Cerebellar nuclear complex (tissue), 1 donor: ENCODE data around the gene METAP2.
"Not testable (repeated sequence)": the region's sequence is repeated elsewhere in the genome, so short reads cannot be mapped to it uniquely, and the experiment has no call there.

Experiments
- DNase-seq, 2 experiments: peaks; one replicate each; lab custom pipeline; 2025; lab: John Stamatoyannopoulos, UW

METAP2 gene

GRCh38 chr12:95473884-95474659 lies at the start of gene METAP2:
METAP2 (plus strand) TSS chr12:95474152; CDS start chr12:95474180, 28 bp downstream.
- peak; percentile 59 to 88 for DNase-seq

- no peak for DNase-seq
These were observed 49.5 kb upstream of the METAP2 start for GRCh38 chr12:95424271-95424994.

GRCh38 chr12:95429172-95429510 lies 44.8 kb upstream of the METAP2 start:
- DNase-seq: no peak

GRCh38 chr12:95431120-95431519 lies 42.8 kb upstream of the METAP2 start:
- no peak for DNase-seq

DNA sequence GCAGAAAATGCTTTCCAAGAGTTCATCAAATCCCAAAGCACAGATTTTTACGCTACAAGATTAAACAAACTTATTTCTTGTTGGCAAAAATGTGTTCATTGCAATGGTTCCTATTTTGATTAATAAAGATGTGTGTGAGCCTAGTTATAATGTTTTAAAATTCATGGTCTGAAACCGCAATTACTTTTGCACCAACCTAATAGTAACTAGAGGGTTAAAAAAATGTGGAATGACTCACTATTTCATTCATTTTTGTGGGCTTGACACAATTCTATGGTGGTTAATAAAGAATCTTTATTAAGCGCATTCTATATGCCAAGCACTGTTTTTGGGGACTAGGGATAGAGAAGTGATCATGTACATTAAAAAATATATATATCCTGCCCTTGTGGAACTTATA lies 38.6 kb upstream of the METAP2 start:
- no peak for DNase-seq

DNA sequence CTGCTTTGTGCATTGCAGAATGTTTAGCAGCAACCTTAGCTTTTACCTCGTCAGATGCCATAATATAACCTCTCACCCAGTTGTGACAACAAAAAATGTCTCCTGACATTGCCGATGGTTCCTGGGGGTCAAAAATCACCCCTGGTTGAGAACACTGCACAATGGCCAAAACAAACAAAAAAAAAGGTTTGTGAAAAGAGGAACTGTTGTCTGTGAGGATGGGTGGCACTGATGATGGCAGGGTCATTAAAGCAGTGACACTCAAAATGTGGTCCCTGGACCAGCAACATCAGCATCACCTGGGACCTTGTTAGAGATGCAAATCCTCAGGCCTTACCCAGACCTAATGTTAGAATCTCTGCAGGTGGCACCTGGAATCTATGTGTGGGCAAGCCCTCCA lies 36.4 kb upstream of the METAP2 start:
- DNase-seq: no peak

DNA sequence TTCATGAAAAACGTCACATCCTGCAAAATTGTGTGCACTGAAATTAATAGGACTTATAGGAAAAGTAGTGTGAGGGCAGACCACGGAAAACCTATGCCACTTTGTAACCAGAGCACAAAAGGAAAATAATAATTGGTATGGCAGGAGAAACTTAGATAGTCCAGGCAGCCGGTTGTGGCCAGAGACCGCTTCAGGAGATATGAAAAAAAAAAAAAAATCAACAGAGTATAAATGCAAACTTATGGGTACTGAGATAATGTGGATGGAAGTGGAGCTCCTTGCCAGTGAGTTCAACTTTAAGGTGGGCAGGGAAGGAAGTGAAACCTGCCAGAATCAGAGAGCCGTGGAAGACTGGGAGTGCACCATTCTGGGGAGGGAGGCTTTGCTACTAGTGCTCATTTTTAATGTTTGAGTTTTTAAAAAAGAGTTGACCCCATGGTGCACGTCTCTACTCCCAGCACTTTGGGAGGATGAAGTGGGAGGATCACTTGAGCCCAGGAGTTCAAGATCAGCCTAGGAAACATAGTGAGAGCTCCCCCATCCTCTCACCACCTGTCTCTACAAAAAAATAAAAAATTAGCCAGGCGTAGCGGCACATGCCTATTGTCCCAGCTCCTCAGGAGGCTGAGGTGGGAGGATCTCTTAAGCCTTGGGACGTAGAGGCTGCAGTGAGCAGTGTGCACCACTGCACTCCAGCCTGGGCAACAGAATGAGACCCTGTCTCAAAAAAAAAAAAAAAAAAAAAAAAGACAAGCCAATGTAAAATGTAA lies 34.3 kb upstream of the METAP2 start:
- no peak for DNase-seq

DNA sequence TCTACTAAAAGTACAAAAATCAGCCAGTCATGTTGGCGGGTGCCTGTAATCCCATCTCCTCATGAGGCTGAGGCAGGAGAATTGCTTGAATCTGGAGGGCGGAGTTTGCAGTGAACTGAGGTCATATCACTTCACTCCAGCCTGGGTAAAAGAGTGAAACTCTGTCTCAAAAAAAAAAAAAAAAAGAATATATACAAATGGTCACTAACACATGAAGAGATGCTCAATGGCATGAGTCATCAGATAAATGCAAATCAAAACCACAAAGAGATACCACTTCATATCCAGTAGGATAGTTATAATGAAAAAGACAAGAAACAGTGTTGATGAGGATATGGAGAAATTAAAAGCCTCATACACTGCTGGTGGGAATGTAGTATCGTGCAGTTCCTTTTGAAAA lies 33.6 kb upstream of the METAP2 start:
- DNase-seq: no peak

DNA sequence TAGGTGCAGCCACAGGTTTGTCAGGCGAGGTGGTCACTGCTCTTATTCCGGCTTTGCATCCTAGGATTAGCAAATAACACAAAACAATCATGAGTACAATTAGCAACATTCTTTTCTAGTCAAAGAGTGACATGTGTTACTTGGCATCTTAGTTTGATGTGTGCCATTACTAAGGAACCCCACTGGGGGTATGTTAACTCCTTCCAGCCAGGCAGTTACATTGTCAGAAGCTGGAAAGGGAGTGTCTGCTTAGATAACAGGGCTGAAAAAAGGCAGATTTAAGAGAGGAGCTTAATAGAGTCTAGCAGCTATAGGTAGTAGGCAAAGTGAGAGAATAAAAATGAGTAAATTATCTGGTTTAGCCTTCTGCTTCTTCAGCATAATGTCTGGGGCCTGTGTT lies 30.5 kb upstream of the METAP2 start:
- no peak for DNase-seq

DNA sequence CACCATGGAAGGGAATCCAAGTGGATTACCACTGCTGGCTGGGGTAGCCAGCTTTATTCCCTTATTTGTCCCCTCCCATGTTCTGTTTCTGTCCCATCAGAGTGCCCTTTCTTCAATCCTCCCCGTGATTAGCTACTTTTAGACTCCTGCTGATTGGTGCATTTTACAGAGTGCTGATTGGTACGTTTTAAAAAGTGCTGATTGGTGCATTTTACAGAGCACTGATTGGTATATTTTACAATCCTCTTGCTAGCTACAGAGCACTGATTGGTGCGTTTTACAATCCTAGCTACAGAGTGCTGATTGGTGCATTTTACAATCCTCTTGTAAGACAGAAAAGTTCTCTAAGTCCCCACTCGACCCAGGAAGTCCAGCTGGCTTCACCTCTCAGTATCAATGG lies 28.9 kb upstream of the METAP2 start:
- DNase-seq: not testable (repeated sequence)

DNA sequence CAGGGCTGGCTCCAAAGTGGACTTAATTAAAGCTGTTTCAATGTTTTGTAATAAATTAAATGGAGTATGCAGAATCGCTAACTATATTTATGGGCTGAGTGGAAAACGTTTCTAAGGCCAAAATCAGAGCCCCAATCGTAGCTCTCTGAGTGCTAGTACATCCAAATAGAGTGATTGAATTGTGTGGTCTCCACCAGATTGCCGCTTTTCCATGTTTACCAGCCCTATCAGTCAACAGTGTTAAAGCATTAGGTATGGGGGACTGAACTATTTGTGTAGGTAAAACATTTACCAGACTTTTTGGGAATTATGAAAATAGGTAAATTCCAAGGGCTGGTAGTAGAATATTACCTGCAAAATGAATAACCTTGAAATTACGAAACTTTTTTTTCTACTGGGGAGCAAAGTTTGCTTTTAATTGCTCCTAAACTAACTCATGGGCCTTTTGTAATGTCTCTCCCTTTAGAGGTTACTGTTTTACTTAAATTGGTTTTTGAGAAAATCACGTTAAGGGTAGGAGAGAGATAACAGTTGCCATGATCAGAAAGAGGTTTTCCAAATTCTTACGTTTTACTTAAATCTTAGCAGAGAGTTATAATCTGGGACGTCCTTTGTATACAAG lies 28.0 kb upstream of the METAP2 start:
- DNase-seq: no peak

DNA sequence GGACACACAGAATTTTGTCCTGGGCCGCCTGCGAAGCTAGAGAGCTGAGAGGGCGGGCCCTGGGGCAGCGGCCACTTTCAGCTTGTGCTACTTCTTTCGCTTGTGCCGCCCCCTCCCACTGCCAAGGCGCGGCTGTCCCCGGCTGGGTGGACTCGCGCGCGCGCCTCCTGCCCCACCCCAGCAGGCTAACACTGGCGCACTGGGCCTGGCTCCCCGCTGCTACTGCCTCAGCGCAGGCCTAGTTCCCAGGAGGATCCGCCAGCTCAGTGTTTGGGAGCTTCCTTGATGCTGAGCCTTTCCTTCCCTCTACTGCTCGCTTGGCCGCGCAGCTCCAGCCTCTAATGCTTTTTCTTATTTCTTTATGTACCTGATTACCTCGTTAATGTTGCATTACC lies 27.4 kb upstream of the METAP2 start:
- no peak for DNase-seq

DNA sequence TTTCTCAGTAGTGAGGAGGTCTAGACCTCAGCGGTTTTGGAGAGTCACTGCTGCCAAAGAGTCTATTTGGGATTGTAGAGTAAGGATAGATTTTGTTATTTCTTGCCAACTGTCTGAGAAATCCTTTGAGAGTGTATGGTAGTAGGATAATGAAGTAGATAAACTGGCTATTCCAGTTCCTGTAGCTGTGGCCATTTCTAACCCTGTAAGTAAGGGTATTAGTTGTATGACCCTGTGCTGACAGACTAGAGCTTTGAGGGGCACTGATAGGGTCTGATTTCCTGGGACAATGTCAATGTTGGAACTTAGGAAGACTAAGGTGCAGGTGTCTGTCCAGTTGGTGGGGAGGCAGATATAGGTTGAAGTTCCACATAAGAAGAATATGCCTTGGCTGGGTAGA lies 24.3 kb upstream of the METAP2 start:
- not testable (repeated sequence) for DNase-seq

- DNase-seq: not testable (repeated sequence)
These were observed 21.5 kb upstream of the METAP2 start for GRCh38 chr12:95452501-95452900.

- DNase-seq: not testable (repeated sequence)
These were observed 20.1 kb upstream of the METAP2 start for GRCh38 chr12:95453881-95454280.

- DNase-seq: not testable (repeated sequence)
These were observed 19.2 kb upstream of the METAP2 start for GRCh38 chr12:95454780-95455215.

- not testable (repeated sequence) for DNase-seq
These were observed 16.3 kb upstream of the METAP2 start for GRCh38 chr12:95457605-95458004.

GRCh38 chr12:95458761-95459160 lies 15.2 kb upstream of the METAP2 start:
- DNase-seq: no peak

DNA sequence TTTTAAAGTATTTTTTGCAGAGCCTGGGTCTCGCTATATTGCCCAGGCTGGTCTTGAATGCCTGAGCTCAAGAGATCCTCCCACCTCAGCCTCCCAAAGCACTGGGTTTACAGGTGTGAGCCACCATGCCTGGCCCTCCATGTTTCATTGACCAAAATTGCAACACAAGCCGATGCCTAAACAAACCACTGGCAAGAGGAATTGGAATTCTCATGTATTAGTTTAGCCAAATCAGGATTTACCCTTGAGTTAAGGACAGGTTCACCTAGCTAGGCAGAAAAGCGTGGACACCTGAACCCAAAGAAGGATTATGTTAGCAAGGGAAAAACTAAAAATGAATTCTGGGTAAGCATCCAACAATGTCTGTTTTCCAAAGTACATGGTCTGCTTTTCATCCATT lies 14.6 kb upstream of the METAP2 start:
- DNase-seq: no peak

- no peak for DNase-seq
These were observed 13.8 kb upstream of the METAP2 start for GRCh38 chr12:95460105-95460504.

DNA sequence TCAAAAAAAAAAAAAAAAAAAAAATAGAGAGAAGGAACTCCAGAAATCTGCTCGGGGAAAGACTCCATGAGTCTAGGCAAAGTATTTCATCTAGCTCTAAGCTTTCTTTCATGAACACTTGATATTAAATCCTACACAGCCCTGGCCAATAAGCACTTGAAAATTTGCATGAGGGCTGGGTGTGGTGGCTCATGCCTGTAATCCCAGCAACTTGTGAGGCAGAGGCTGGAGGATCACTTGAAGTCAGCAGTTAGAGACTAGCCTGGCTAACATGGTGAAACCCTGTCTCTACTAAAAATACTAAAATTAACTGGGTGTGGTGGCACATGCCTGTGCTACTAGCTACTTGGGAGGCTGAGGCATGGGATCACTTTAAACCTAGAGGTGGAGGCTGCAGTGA lies 13.1 kb upstream of the METAP2 start:
- DNase-seq: no peak

GRCh38 chr12:95462081-95462480 lies 11.9 kb upstream of the METAP2 start:
- DNase-seq: no peak
